Tibial nerve (tissue), 4 donors: ENCODE measurements around the gene CD5L. TPM values are rescaled to one million over a fixed set of nuclear protein-coding genes. Genes with fewer than 3 reads are reported as not detected.

Experiments used
- DNase-seq, 2 donors: peaks; one replicate each; pipeline ENCODE4 v3.0.0-alpha.2; 2019; ENCODE audit warnings: low spot score in 2 of 2
- H3K27ac ChIP-seq, 4 donors: fragments of 200-600 bp; sonication (generic) in 3 of 4; one replicate each; pipeline ENCODE4 v1.5.1; 2017 to 2019; ENCODE audit warnings: mild to moderate bottlenecking in 1 of 4
- H3K27me3 ChIP-seq, 2 donors: fragments of 200-600 bp; sonication (generic) in 1 of 2; one replicate each; pipeline versions ENCODE4 v1.5.1 to v1.6.0; 2017 to 2019
- H3K36me3 ChIP-seq, 3 donors: fragments of 200-600 bp; sonication (generic); one replicate each; pipeline ENCODE4 v1.5.1; 2018 to 2019
- H3K4me1 ChIP-seq, 4 donors: fragments of 200-600 bp; sonication (generic) in 3 of 4; one replicate each; pipeline ENCODE4 v1.5.1; 2017 to 2019
- H3K4me3 ChIP-seq, 4 donors: fragments of 200-600 bp; sonication (generic) in 3 of 4; one replicate each; pipeline ENCODE4 v1.5.1; 2017 to 2019; ENCODE audit warnings: mild to moderate bottlenecking in 1 of 4, moderate library complexity in 1 of 4
- H3K9me3 ChIP-seq, 4 donors: fragments of 200-600 bp; sonication (generic) in 3 of 4; one replicate each; pipeline ENCODE4 v1.5.1; 2017 to 2019
- EP300 ChIP-seq, 2 donors: sonication (generic); formaldehyde crosslinking; IDR thresholded peaks; one replicate each; pipeline ENCODE4 v1.6.1; 2017; ENCODE audit warnings: antibody characterized with exemption in 2 of 2, mild to moderate bottlenecking in 1 of 2
- POLR2A ChIP-seq, 2 donors: fragments of 450-650 bp; IDR thresholded peaks; one replicate each; pipeline ENCODE4 v1.6.1; 2017; ENCODE audit warnings: antibody characterized with exemption in 2 of 2, mild to moderate bottlenecking in 2 of 2, moderate library complexity in 2 of 2
- WGBS, 2 donors: methylation state at CpG; one replicate each; pipeline ENCODE4 v1.1.5; 2018; 5-methylcytosine and 5-hydroxymethylcytosine counted together
- total RNA-seq, 4 donors: library from RNA; depleted of rRNA; stranded (reverse); fragments of >200 nt; gene quantifications; one replicate each; pipeline ENCODE4 v1.1.0, GENCODE V29; 2016
- TF ChIP-seq, protein P1 (sequence below), 5 experiments: fragments of 200-600 bp in 3 of 5; fragments of 450-650 bp in 2 of 5; sonication (generic) in 3 of 5; IDR thresholded peaks; one replicate each; pipeline ENCODE4 v1.5.1; 2016 to 2019; ENCODE audit warnings: antibody characterized with exemption in 5 of 5, mild to moderate bottlenecking in 3 of 5, moderate library complexity in 2 of 5

CD5L gene
- total RNA-seq, 4 donors from 2014 or later, result not detected

DNA sequence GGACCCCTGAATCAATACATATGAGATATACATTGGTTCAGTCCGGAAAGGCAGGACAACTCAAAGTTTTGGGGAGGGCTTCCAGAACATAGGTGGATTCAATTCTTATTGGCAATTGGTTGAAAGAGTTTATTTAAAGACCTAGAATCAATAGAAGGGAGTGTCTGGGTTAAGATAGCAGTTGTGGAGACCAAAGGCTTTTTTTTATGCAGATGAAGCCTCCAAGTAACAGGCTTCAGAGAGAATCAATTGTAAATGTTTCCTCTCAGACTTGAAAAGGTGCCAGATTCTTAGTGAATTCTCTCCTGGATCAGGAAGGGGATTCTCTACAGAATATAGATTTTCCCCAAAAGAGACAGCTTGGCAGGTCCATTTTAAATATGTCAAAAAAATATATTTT is 27.0 kb upstream of the CD5L start:
- no peaks in the 10 kb centered on the region for H3K36me3 ChIP-seq
- TF ChIP-seq, protein P1, sequence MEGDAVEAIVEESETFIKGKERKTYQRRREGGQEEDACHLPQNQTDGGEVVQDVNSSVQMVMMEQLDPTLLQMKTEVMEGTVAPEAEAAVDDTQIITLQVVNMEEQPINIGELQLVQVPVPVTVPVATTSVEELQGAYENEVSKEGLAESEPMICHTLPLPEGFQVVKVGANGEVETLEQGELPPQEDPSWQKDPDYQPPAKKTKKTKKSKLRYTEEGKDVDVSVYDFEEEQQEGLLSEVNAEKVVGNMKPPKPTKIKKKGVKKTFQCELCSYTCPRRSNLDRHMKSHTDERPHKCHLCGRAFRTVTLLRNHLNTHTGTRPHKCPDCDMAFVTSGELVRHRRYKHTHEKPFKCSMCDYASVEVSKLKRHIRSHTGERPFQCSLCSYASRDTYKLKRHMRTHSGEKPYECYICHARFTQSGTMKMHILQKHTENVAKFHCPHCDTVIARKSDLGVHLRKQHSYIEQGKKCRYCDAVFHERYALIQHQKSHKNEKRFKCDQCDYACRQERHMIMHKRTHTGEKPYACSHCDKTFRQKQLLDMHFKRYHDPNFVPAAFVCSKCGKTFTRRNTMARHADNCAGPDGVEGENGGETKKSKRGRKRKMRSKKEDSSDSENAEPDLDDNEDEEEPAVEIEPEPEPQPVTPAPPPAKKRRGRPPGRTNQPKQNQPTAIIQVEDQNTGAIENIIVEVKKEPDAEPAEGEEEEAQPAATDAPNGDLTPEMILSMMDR (IDR thresholded peaks at IDR 0.05), result no peak
- TF ChIP-seq POLR2A (IDR thresholded peaks at IDR 0.05) (no peak), EP300 (IDR thresholded peaks at IDR 0.05) (no peak)
- H3K27ac ChIP-seq, result no peak overlapping the region
- no peak for DNase-seq
- H3K9me3 ChIP-seq, result no peaks in the 10 kb centered on the region
- no peaks in the 10 kb centered on the region for H3K27me3 ChIP-seq
- no peak overlapping the region for H3K4me3 ChIP-seq
- no peaks in the 10 kb centered on the region for H3K4me1 ChIP-seq
- 74 to 86% methylated on average over 1 of the region's 1 CpG for WGBS, 2 donors

DNA sequence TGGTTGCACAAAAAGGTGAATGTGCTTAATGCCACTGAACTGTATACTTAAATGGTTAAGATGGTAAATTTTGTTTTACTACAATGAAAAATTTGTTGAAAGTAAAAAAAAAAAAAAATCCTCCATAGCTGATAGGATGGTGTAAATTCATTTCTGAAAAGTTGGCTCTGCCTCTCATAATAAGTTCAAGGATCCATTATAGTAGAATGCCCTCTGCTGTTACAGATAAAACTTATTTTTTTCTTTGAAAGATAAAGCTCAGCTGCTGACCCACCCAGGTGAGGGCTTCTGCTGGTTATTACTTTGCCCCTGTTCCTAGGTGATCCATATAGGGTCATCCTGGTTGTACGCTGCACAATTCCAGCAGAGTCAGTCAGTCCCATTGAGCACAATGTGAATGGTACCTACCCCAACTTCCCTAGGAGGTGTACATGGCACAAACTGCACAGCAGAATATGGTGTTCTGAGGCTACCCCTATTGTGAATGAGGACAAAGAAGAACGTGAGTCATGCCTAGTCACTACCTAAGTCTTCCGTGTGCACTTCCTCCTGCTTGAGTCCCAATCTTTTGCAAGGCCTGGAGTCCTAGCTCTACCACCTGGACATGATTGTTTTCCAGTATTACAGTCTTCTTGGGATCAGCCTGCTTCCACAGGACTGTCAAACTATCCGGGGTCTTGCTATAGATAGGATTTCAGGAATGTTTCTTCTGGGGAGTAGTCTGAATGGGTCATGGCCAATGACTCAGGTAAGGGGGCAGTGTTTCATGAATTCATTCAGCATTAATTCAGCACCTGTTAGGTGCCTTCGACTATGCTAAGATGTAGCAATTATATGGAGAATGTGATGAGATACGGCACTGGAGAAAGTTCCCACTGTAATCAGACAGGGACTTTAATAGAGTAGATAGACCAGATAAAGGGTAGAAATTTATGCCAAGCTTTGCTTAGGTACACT is 20.8 kb upstream of the CD5L start:
- no peaks in the 10 kb centered on the region for H3K4me1 ChIP-seq
- no peaks in the 10 kb centered on the region for H3K9me3 ChIP-seq
- 77 to 91% methylated on average over 6 of the region's 6 CpGs for WGBS, 2 donors
- no peaks in the 10 kb centered on the region for H3K36me3 ChIP-seq
- no peak for DNase-seq
- H3K27me3 ChIP-seq, result no peaks in the 10 kb centered on the region
- H3K27ac ChIP-seq, result no peak overlapping the region
- H3K4me3 ChIP-seq, result no peak overlapping the region
- TF ChIP-seq EP300 (IDR thresholded peaks at IDR 0.05) (no peak), POLR2A (IDR thresholded peaks at IDR 0.05) (no peak)
- TF ChIP-seq, protein P1 (IDR thresholded peaks at IDR 0.05), result no peak

GRCh38 chr1:157856538-157856937 is 14.9 kb upstream of the CD5L start:
- H3K4me1 ChIP-seq, result no peaks in the 10 kb centered on the region
- no peak for DNase-seq
- H3K27me3 ChIP-seq, result no peaks in the 10 kb centered on the region
- H3K9me3 ChIP-seq, result no peaks in the 10 kb centered on the region
- no peak overlapping the region for H3K27ac ChIP-seq
- H3K36me3 ChIP-seq, result no peaks in the 10 kb centered on the region
- H3K4me3 ChIP-seq, result no peak overlapping the region
- TF ChIP-seq EP300 (IDR thresholded peaks at IDR 0.05) (no peak), POLR2A (IDR thresholded peaks at IDR 0.05) (no peak)
- TF ChIP-seq, protein P1 (IDR thresholded peaks at IDR 0.05), result no peak
- WGBS, 2 donors, result 82 to 87% methylated on average over 2 of the region's 2 CpGs

- Histone ChIP-seq H3K4me3 (no peak overlapping the region), H3K9me3 (no peaks in the 10 kb centered on the region), H3K36me3 (no peaks in the 10 kb centered on the region), H3K27ac (no peak overlapping the region), H3K4me1 (no peaks in the 10 kb centered on the region), H3K27me3 (no peaks in the 10 kb centered on the region)
- no peak for DNase-seq
- 68 to 72% methylated on average over 3 of the region's 3 CpGs for WGBS, 2 donors
- TF ChIP-seq, protein P1 (IDR thresholded peaks at IDR 0.05), result no peak
- TF ChIP-seq POLR2A (IDR thresholded peaks at IDR 0.05) (no peak), EP300 (IDR thresholded peaks at IDR 0.05) (no peak)
Measured at GRCh38 chr1:157852476-157852875, 10.9 kb upstream of the CD5L start.

DNA sequence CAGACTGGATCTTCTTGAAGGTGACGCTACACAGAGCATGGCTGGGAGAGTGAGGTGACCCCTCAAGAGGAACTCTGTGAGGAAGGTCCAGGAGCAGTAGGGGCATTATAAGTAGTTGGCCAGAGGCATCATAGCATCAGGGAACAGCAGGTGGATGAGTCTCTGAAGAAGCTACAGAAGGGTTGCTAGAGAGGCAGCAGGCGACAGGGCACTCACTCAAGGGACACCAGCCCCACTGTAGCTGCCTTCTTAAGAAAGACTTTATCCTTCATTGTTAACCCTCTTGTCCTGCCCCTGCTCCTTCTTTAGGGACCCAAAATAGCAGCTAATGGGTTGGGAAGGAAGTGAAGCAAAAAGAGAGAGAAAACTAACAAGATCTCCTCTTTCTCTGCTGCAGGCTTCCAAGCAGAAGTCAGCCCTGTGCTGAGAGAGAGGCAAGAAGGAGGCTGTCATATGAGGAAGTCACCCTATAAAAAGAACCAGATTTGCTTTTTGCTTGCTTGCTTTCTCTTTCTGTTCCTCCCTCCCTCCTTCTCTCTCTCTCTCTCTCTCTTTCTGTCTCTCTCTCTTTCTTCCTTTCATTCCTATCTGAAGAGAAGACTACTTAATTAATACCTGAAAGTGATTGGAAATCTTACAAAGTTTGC is 7.7 kb upstream of the CD5L start:
- WGBS, 2 donors, result 94 to 96% methylated on average over 2 of the region's 2 CpGs
- H3K4me3 ChIP-seq, result no peak overlapping the region
- no peaks in the 10 kb centered on the region for H3K4me1 ChIP-seq
- H3K27ac ChIP-seq, result peak overlapping the region in 1 of 4 donors; percentile 58
- no peaks in the 10 kb centered on the region for H3K36me3 ChIP-seq
- no peak for DNase-seq
- H3K9me3 ChIP-seq, result no peaks in the 10 kb centered on the region
- TF ChIP-seq, protein P1 (IDR thresholded peaks at IDR 0.05), result no peak
- no peak for TF ChIP-seq POLR2A (IDR thresholded peaks at IDR 0.05)
- no peak for TF ChIP-seq EP300 (IDR thresholded peaks at IDR 0.05)
- H3K27me3 ChIP-seq, result no peaks in the 10 kb centered on the region
